ENCODE results near the gene DNASE2B.

DNASE2B gene

DNA sequence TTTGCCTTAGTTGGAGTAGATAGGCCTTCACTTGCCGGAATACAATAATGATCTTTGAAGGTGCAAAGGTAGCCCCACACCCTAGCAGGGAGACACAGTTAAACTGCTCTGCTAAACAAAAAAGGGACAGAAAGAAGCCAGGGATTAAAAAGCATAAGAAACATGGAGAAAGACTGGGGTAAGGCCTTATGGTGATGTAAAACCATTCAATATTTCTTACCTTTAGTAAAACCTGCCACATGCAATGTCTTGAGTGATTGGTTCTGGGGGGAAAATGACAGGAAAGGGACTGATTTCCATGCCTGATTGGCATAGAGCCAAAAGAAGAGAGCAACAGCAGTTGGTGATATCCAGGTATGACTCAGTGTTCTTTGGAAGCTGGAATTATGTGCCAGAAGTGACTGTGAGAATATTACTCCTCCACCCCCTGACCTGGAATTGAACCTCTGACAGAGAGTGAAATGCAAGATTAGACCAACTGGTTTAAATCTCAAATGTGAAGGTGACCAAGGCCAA, 8.1 kb downstream of the DNASE2B start:
- H3K27ac ChIP-seq: peak overlapping the region; percentile 100
- TF ChIP-seq, protein P1, sequence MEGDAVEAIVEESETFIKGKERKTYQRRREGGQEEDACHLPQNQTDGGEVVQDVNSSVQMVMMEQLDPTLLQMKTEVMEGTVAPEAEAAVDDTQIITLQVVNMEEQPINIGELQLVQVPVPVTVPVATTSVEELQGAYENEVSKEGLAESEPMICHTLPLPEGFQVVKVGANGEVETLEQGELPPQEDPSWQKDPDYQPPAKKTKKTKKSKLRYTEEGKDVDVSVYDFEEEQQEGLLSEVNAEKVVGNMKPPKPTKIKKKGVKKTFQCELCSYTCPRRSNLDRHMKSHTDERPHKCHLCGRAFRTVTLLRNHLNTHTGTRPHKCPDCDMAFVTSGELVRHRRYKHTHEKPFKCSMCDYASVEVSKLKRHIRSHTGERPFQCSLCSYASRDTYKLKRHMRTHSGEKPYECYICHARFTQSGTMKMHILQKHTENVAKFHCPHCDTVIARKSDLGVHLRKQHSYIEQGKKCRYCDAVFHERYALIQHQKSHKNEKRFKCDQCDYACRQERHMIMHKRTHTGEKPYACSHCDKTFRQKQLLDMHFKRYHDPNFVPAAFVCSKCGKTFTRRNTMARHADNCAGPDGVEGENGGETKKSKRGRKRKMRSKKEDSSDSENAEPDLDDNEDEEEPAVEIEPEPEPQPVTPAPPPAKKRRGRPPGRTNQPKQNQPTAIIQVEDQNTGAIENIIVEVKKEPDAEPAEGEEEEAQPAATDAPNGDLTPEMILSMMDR (conservative IDR thresholded peaks at IDR 0.05): no peak

DNA sequence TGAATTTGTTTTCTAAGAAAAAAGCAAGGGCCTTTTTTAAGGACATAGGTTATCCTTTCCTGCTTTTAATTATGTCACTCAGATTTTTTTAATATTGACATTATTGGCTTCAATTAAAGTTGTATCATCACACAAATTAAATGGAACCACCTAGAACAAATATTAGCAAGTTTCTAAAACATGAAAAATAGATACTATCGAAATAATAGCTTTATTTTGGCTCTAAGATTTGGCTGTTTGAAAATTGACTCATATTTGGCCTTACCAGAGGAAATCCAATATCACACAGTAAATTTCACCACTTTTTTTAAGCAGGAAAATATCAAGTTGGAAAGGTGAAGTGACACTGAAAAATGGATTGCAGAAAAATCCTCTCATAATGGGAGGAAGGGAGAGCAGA, 9.2 kb downstream of the DNASE2B start:
- peak overlapping the region; percentile 100 for H3K27ac ChIP-seq
- TF ChIP-seq, protein P1 (conservative IDR thresholded peaks at IDR 0.05): no peak

DNA sequence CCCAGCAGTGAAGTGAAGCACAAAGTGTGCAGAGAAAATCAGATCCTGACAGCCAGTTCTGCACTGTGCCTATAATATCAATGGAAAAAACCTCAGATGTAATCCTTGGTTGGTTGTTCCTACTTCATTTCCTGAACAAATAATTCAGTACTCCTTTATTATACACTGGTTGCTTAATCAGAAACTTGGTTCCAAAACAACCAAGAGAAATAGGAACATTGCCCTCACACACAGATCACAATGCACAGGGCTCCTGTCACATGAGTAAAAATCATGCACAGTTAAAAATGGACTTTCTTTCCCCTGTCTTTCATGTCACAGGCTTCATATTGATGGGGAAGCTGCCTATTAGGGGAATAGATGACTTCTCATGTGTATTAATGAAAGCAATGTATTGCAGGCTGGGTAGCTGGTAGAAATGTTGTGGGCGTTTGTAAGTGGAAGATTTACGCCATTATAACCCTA, 9.7 kb downstream of the DNASE2B start:
- TF ChIP-seq, protein P1 (conservative IDR thresholded peaks at IDR 0.05): no peak
- H3K27ac ChIP-seq: peak overlapping the region; percentile 100

DNA sequence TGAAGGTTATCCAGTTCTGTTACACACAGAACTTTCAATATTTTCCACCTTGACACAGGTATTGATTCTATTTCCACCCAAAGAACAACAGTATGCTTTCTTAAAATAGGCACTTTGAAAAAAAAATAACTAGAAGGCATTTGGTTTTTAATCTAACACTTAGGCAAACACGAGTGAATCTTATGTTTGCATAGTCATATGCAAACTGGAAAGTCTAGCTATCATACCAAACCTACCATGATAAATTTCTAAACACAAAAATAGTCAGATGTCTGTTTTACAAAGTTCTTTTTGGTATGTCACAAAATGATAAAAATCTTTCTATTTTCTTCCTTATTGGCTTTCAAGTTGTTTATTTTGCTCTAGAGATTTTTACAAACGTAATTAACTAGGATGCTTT, 11.6 kb downstream of the DNASE2B start:
- TF ChIP-seq, protein P1 (conservative IDR thresholded peaks at IDR 0.05): no peak
- peak overlapping the region; percentile 100 for H3K27ac ChIP-seq

DNA sequence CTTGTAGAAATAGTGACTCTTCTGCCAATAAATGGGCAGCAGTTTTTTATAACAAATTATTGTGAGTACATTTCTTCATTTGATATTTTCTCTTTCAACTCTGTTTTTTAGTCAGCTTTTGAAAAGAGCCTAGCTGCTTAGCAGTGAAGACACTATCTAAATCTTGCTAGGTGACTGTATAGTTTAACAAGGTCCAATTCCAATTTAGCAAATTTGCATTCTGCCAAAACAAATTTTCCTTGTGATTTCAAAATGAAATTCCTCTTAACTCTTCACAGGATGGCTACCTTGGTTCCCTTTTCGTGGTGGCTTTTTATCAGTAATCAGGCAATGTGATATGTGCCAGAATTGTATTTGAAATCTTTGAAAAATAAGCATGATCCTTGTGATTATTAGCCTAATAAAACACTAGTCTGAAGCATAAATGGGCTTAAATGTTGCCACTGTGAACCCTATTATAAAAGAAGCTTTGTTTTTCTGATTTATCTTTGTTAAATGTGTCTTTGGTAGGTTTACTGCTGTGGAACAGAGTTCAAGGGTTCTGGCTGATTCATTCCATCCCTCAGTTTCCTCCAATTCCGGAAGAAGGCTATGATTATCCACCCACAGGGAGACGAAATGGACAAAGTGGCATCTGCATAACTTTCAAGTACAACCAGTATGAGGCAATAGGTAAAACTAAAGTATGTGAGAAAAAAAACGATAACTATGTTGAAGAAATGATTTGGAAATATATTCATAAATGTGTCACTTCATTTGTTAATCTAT, 12.2 kb downstream of the DNASE2B start:
- H3K27ac ChIP-seq: peak overlapping the region; percentile 100
- TF ChIP-seq, protein P1 (conservative IDR thresholded peaks at IDR 0.05): no peak

DNA sequence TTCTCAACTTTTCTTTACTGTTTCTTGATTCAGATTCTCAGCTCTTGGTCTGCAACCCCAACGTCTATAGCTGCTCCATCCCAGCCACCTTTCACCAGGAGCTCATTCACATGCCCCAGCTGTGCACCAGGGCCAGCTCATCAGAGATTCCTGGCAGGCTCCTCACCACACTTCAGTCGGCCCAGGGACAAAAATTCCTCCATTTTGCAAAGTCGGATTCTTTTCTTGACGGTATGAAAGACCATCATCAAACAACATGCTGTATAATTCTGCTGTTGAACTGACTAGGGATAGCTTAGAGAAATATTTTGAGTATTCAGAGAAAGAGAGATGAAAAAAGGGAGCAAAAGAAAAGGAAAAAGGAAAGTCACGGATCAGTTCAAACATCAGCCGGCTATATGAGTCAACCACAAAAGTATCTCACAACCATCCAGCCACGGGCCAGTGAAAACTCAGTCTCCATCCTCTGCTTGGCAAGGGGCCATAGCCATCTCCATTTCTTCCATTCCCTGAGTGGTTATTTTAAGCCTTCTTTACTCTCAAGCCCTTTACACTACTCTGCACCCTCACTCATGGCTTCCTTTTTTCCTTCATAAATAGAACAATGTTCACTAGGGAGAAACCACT, 14.1 kb downstream of the DNASE2B start:
- H3K27ac ChIP-seq: peak overlapping the region; percentile 100

DNA sequence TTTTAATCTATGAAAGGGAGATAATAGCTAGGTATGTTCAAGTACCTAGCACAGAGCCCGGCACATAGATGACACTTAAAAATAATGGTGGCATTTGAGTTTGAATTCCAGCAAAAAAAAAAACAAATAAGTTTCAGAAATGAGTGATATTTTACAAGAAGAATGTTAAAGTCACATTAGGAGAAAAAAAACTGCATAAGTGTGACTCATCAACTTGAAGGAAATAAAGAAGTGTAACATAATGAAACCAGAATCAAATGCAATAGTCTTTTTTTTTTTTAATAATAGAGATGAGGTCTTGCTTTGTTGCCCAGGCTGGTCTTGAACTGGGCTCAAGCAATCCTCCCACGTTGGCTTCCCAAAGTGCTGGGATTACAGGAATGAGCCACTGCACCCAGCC, 17.1 kb downstream of the DNASE2B start:
- no peak overlapping the region for H3K27ac ChIP-seq
- TF ChIP-seq, protein P1 (conservative IDR thresholded peaks at IDR 0.05): no peak

More for the DNA sequence above, 14.1 kb downstream of the DNASE2B start:
- TF ChIP-seq, protein P1 (conservative IDR thresholded peaks at IDR 0.05): no peak

Measured in VCaP (cell line).